Prostate gland (tissue), 2 donors: Measurements from ENCODE around the gene FTCDNL1. TPM values are rescaled to one million over a fixed set of nuclear protein-coding genes. Genes with fewer than 3 reads are reported as not detected.

Experiments used
- DNase-seq: peaks from one replicate; pipeline ENCODE4 v3.0.0-alpha.2; 2019; ENCODE audit warnings: low spot score
- H3K27ac ChIP-seq, 2 donors: fragments of 200-600 bp; sonication (generic); 2 replicates each; pipeline ENCODE4 v1.5.1; 2017 to 2019
- H3K27me3 ChIP-seq: fragments of 200-600 bp; sonication (generic); replicated peaks from 2 replicates; pipeline ENCODE4 v1.5.1; 2019; ENCODE audit not compliant: insufficient read depth
- H3K36me3 ChIP-seq, 2 donors: fragments of 200-600 bp; sonication (generic); 1 replicate in 1 of 2; 2 replicates in 1 of 2; pipeline versions ENCODE4 v1.5.1 to v1.8.1; 2017 to 2019
- H3K4me1 ChIP-seq: fragments of 200-600 bp; sonication (generic); replicated peaks from 2 replicates; pipeline ENCODE4 v1.5.1; 2019
- H3K4me3 ChIP-seq, 2 donors: fragments of 200-600 bp; sonication (generic); 2 replicates each; pipeline ENCODE4 v1.5.1; 2017 to 2019
- H3K9me3 ChIP-seq: fragments of 200-600 bp; sonication (generic); 2 replicates; pipeline ENCODE4 v1.5.1; 2017
- CTCF ChIP-seq, 4 experiments: fragments of 200-600 bp in 2 of 4; fragments of 450-650 bp in 2 of 4; sonication (generic) in 2 of 4; IDR thresholded peaks; 1 replicate in 3 of 4; 2 replicates in 1 of 4; pipeline ENCODE4 v1.5.1; 2016 to 2019; ENCODE audit warnings: antibody characterized with exemption in 4 of 4, mild to moderate bottlenecking in 2 of 4, moderate library complexity in 2 of 4
- POLR2A ChIP-seq: fragments of 450-650 bp; IDR thresholded peaks from one replicate; pipeline ENCODE4 v1.6.1; 2016; ENCODE audit warnings: antibody characterized with exemption, mild to moderate bottlenecking
- POLR2AphosphoS5 ChIP-seq: sonication (generic); formaldehyde crosslinking; IDR thresholded peaks from one replicate; pipeline ENCODE4 v1.6.1; 2017; ENCODE audit warnings: antibody characterized with exemption
- WGBS: methylation state at CpG from one replicate; pipeline ENCODE4 v1.1.5; 2018; 5-methylcytosine and 5-hydroxymethylcytosine counted together
- intact Hi-C: fragments of 100-400 bp; cut with DNase I; formaldehyde crosslinking; loops from one replicate; pipeline ENCODE4 v1.14.2; 2022
- total RNA-seq, 2 donors: library from RNA; depleted of rRNA; stranded (reverse); fragments of >200 nt; gene quantifications; one replicate each; pipeline ENCODE4 v1.1.0, GENCODE V29; 2016

FTCDNL1 gene
- total RNA-seq, 2 donors from 2014 or later = 4.9 to 5.7 TPM

GRCh38 chr2:199818026-199818425, 33.0 kb downstream of the FTCDNL1 start:
- no peaks in the 10 kb centered on the region for H3K4me1 ChIP-seq
- no peaks in the 10 kb centered on the region for H3K27me3 ChIP-seq
- no peak overlapping the region for H3K4me3 ChIP-seq
- no peaks in the 10 kb centered on the region for H3K36me3 ChIP-seq
- intact Hi-C loops = no loop called here
- H3K9me3 ChIP-seq = no peaks in the 10 kb centered on the region
- 88% methylated on average over 2 of the region's 2 CpGs for WGBS
- H3K27ac ChIP-seq = no peak overlapping the region
- no peak for DNase-seq
- TF ChIP-seq POLR2A (no peak), POLR2AphosphoS5 (no peak)

GRCh38 chr2:199814817-199815211, 36.2 kb downstream of the FTCDNL1 start:
- no peaks in the 10 kb centered on the region for H3K4me1 ChIP-seq
- no peak for TF ChIP-seq POLR2AphosphoS5
- TF ChIP-seq CTCF (IDR thresholded peaks at IDR 0.05) = no peak
- no peak for TF ChIP-seq POLR2A
- H3K27me3 ChIP-seq = no peaks in the 10 kb centered on the region
- H3K4me3 ChIP-seq = no peak overlapping the region
- H3K9me3 ChIP-seq = no peaks in the 10 kb centered on the region
- intact Hi-C loops = loop anchor here (5.0 kb wide), 1 partner anchor 68 kb away; no protein-coding TSS in a partner anchor
- DNase-seq = no peak
- no peak overlapping the region for H3K27ac ChIP-seq
- H3K36me3 ChIP-seq = no peaks in the 10 kb centered on the region

- intact Hi-C loops = loop anchor here (5.0 kb wide), 1 partner anchor 67 kb away; no protein-coding TSS in a partner anchor
- WGBS = 72% methylated on average over 6 of the region's 6 CpGs
- no peaks in the 10 kb centered on the region for H3K36me3 ChIP-seq
- H3K9me3 ChIP-seq = no peaks in the 10 kb centered on the region
- H3K27ac ChIP-seq = no peak overlapping the region
- TF ChIP-seq POLR2A (no peak), POLR2AphosphoS5 (no peak), CTCF (IDR thresholded peaks at IDR 0.05) (no peak)
- H3K4me1 ChIP-seq = no peaks in the 10 kb centered on the region
- no peaks in the 10 kb centered on the region for H3K27me3 ChIP-seq
- no peak for DNase-seq
- no peak overlapping the region for H3K4me3 ChIP-seq
Measured at GRCh38 chr2:199814101-199814816, 36.7 kb downstream of the FTCDNL1 start.

GRCh38 chr2:199812493-199812892, 38.5 kb downstream of the FTCDNL1 start:
- no peaks in the 10 kb centered on the region for H3K27me3 ChIP-seq
- H3K4me1 ChIP-seq = no peaks in the 10 kb centered on the region
- no peak overlapping the region for H3K27ac ChIP-seq
- H3K4me3 ChIP-seq = no peak overlapping the region
- TF ChIP-seq CTCF (IDR thresholded peaks at IDR 0.05) = no peak
- no peak for TF ChIP-seq POLR2AphosphoS5
- no peak for TF ChIP-seq POLR2A
- 88% methylated on average over 8 of the region's 8 CpGs for WGBS
- H3K36me3 ChIP-seq = no peaks in the 10 kb centered on the region
- intact Hi-C loops = loop anchor here (5.0 kb wide), 1 partner anchor 65 kb away; no protein-coding TSS in a partner anchor
- no peaks in the 10 kb centered on the region for H3K9me3 ChIP-seq
- no peak for DNase-seq

GRCh38 chr2:199811346-199811745, 39.6 kb downstream of the FTCDNL1 start:
- WGBS = 91% methylated on average over 2 of the region's 2 CpGs
- Histone ChIP-seq H3K9me3 (no peaks in the 10 kb centered on the region), H3K36me3 (no peaks in the 10 kb centered on the region), H3K4me1 (no peaks in the 10 kb centered on the region), H3K4me3 (no peak overlapping the region), H3K27ac (no peak overlapping the region), H3K27me3 (no peaks in the 10 kb centered on the region)
- intact Hi-C loops = loop anchor here (5.0 kb wide), 1 partner anchor 64 kb away; no protein-coding TSS in a partner anchor
- DNase-seq = no peak
- no peak for TF ChIP-seq POLR2AphosphoS5
- no peak for TF ChIP-seq CTCF (IDR thresholded peaks at IDR 0.05)
- no peak for TF ChIP-seq POLR2A
